GM12875 (cell line): Measurements from ENCODE around the gene OGN.

Experiments used
- H3K4me3 ChIP-seq: one replicate; pipeline ENCODE4 v1.5.1; 2011; ENCODE audit warnings: low read depth, low read length, control low read depth
- TF ChIP-seq, protein P1 (sequence below): IDR thresholded peaks from 2 replicates; pipeline ENCODE4 v1.5.1; 2011; ENCODE audit warnings: low read depth, mild to moderate bottlenecking, control low read depth, inconsistent platforms, low read length, moderate library complexity, borderline replicate concordance; ENCODE audit not compliant: insufficient read depth

The OGN gene

DNA sequence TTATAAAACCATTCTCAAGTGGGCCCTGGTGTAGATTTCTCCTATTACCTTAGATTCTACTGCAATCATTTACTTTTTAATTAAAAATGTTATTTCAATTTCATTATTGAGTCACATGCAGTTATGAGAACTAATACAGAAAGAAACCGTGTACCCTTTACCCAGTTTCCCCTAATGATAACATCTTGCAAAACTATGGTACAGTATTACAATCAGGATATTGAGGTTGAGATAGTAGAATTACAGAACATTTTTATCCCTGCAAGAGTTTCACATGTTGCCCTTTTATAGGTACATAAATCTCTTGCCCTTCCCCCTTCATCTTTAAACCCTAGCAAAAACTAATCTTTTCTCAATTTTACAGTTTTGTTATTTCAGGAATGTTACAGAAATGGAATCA, 30.9 kb upstream of the OGN start:
- H3K4me3 ChIP-seq, result no peak overlapping the region
- TF ChIP-seq, protein P1, sequence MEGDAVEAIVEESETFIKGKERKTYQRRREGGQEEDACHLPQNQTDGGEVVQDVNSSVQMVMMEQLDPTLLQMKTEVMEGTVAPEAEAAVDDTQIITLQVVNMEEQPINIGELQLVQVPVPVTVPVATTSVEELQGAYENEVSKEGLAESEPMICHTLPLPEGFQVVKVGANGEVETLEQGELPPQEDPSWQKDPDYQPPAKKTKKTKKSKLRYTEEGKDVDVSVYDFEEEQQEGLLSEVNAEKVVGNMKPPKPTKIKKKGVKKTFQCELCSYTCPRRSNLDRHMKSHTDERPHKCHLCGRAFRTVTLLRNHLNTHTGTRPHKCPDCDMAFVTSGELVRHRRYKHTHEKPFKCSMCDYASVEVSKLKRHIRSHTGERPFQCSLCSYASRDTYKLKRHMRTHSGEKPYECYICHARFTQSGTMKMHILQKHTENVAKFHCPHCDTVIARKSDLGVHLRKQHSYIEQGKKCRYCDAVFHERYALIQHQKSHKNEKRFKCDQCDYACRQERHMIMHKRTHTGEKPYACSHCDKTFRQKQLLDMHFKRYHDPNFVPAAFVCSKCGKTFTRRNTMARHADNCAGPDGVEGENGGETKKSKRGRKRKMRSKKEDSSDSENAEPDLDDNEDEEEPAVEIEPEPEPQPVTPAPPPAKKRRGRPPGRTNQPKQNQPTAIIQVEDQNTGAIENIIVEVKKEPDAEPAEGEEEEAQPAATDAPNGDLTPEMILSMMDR, result no peak

DNA sequence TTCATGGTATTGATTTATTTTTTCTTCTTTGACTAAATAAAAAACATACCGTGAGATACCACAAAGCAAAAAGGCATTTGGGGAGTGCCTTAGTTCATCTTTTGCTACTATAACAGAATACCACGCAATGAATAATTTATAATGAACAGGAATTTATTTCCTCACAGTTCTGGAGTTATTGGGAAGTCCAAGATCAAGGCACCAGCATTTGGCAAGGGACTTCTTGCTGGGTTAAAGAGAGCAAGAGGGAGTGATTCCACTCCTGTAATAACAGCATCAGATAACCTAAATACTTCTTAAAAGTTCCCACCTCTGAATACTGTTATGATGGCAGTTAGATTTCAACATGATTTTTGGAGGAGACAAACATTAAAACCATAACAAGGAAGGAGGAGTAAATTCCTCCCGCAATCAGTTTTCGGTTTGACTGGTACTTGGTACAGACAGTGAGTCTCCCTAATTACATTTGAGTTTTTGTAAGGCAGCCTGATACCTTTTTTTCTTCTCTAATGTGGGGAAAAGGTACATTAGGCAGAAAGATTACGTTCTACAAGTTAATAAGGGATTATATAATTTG, 28.7 kb upstream of the OGN start:
- TF ChIP-seq, protein P1, result no peak
- H3K4me3 ChIP-seq, result no peak overlapping the region

DNA sequence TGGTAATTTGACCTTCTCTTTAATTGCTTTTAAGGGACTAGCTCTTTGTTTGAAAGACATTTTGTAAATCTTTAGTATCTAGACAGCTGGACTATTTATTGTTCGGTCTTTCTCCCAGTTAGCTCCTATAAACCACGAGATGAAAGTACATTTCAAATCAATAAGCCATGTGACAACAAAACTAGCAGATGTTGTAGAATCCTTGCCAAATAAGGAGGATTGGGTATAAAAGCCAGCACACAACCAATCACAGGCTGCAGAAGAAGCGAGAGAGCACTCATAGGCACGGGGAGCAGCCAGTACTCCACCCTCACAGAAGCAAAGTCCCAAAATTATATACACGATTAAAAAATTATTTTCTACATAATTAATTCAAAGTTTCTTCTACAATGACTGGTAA, 28.0 kb upstream of the OGN start:
- TF ChIP-seq, protein P1, result no peak
- no peak overlapping the region for H3K4me3 ChIP-seq

DNA sequence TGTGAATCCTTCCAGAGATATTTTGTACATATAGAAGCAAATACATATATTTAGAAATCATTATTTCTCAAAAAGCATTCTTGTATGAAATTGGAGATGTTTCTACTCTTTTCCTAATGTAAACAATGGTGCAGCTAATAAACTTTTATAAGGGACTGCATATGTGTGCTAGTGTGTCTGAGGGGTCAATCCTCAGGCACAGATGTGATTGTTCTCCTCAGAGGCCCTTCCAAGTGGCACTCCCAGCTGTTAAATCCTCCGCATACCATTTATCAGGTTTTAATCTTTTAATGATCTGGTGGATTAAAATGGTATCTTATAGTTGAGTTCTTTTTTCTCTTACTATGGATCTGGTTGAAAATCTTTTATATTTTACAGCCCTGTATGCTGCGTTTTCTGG, 25.5 kb upstream of the OGN start:
- TF ChIP-seq, protein P1, result no peak

DNA sequence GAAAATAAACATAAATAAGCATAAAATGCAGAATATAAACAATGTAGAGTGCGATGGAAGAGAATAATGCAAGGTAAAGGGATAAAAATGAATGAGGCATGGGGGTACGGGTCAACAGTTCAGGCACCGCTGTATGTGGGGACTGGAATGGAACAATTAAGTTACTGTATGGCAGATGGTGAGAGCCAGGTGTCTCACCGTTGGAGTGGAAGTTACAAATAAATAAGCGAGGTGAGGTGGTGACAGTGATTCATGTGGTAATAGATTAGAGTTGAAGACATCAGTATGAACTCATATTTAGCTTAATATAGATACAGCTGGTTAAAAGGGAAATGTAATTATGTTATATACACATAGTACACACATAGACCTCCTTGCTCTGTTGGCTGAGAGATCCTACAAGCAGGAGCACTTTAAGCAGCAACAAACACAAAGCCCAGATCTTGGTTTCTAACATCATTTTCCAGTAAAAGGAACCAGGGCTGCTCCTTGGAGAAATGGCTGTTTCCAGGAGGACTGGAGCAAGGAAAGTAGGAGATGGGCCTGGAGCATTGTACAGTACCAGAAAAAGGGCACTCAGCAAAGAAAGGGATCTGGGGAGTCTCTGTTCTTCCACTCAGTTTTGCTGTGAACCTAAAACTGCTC, 22.2 kb upstream of the OGN start:
- TF ChIP-seq, protein P1, result no peak
- H3K4me3 ChIP-seq, result no peak overlapping the region

More for the DNA sequence above, 25.5 kb upstream of the OGN start:
- no peak overlapping the region for H3K4me3 ChIP-seq

DNA sequence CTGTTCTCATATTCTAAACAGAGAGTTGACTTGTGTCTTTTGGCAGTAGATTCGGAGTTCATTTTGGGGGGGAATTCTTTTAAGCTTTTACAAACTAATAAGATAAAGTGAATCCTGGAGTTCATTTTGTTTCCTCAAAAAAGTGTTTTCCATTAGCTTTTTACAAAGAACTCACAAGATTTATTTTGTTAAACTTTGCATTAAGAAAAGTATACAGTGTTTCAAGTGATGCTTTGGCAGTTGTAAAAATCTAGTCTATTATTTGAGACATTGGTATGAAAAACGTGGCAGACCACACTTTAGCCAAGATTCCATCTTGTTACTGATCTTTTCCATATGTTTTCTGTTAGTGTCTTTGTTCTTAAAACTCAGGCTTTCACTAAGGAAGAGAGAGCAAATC, 21.1 kb upstream of the OGN start:
- no peak overlapping the region for H3K4me3 ChIP-seq
- TF ChIP-seq, protein P1, result no peak

DNA sequence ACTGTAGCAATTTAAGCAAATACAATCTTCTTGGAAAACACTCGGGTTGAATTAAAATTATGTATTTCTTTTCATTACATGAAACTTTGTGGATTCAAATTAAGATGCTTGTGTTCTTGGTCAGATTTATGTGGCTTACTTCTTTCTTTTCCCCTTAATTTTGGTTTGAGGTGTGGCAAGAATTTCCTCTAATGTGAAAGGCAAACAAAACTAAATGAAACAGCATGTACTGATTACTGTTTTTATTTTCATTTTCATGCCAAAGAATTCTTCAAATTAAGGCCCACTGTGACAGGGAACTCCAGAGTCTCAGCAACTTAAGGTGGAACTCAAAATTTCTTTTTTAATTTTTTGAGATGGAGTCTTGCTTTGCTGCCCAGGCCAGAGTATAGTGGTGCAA, 20.0 kb upstream of the OGN start, which contains the start of gene OMD:
OMD (minus strand) TSS at position 132 of the 400 bp plus-strand sequence. CDS start 6,913 bp downstream, outside the sequence.
- TF ChIP-seq, protein P1, result no peak
- H3K4me3 ChIP-seq, result no peak within 1 kb of the TSS
